GM21360 (cell line): Measurements from ENCODE around the gene VIPR1.
A peak's percentile ranks its signal among the peaks of the same experiment; 100 is the strongest.
"Not testable (repeated sequence)": the region's sequence is repeated elsewhere in the genome, so short reads cannot be mapped to it uniquely, and the experiment has no call there.

Experiments
- ATAC-seq: cut with Tn5 transposase; IDR thresholded peaks from one replicate; pipeline ENCODE4 v1.9.1; 2021; ENCODE audit warnings: mild to moderate bottlenecking, moderate library complexity; ENCODE audit not compliant: unreplicated experiment

VIPR1 gene

DNA sequence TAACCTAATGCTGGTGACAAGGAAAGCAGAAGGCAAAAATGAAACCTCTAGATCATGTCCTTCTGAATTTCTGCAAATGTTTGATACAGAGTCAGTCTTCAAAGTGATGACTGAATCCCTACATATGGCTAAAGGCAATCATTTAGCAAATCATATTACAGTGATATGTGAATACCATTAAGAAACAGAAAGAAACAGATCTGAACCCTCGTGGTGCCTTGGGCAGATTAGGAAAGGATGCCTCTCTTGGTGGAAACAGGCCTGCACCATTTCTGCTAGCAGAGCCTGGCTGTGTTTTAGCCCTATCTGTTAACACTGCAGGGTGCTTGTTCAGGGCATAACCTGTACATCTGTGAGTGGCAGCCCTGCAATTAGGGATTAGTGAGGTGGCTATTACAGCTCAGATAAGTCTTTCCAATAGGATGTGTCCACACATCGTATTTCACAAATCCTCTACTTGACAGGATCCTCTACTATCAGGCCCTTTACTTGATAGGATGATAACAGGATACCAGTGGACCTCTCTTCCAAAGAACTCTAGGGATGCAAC, 67.2 kb downstream of the VIPR1 start:
- no peak for ATAC-seq

DNA sequence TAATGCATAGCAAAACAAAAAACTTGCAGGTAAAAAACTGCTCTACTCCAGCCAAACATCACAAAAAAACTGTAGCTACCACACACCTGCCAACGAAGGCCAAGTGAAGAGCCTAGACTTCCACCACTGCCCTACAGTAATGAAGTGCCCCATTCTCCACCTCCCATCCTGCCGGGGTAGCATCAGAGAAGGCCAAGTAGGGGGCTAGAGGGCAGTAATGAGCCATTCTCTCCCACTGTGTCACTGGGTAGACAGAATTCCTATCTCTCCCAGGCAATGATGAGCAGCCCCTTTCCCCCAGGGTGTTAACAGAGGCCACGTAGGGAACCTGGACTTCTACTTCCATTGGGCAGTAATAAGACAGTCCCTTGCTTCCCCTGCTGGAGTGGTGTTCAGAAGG, 69.8 kb downstream of the VIPR1 start:
- no peak for ATAC-seq

GRCh38 chr3:42575137-42575741, 72.8 kb downstream of the VIPR1 start:
- ATAC-seq, result no peak

- no peak for ATAC-seq
Observed at GRCh38 chr3:42578054-42578453, 75.6 kb downstream of the VIPR1 start.

DNA sequence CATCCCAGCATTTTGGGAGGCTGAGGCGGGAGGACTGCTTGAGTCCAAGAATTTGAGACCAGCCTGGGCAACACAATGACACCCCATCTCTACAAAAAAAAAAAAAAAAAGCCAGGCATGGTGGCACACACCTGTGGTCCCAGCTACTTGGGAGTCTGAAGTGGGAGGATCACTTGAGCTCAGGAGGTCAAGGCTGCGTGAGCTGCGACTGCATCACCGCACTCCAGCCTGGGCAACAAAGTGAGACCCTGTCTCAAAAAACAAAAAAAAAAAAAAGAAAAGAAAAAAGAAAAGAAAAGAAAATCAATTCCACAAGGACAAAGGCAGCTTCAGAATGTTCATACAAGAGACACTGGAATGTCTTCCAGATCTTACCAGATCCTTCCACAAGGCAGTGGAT, 76.9 kb downstream of the VIPR1 start:
- ATAC-seq, result not testable (repeated sequence)

- ATAC-seq, result no peak
Observed at GRCh38 chr3:42581400-42581708, 78.9 kb downstream of the VIPR1 start.

GRCh38 chr3:42581709-42582473, 79.4 kb downstream of the VIPR1 start, which contains the start of gene SEC22C:
Gene SEC22C (minus strand): TSS chr3:42581967. CDS start chr3:42569046, 12,921 bp downstream.
- peak; percentile 86 for ATAC-seq

DNA sequence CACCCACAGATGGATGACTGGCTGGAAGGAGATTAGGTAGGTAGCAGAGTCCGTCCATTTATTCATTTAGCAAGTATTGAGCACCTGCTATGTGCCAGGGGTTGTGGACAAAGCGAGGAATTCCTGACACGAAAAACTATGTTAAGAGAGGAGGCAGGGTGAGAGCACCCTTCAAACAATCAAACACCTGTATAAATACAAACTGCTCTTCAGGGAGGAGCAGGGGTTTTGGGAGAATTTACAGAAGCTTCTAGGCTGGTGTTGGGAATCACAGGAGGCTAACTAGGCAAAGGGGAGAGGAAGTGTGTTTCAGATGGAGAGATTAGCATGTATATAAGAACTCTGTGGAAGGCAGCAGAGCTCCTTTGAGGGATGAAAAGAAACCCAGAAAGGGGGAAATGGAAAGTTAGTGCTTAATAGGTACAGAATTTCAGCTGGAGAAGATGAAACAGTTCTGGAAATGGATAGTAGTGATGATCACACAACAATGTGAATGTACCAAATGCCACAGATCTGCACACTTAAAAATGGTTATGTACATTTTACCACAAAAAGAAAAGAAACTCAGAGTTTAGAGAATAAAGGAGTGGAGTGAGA, 80.1 kb downstream of the VIPR1 start:
- ATAC-seq, result no peak
